GM23248 (cell line): ENCODE results near the gene FAM124B.

ENCODE experiments used
- EZH2 ChIP-seq: fragments of 200-600 bp; sonication (generic); IDR thresholded peaks from 2 replicates; pipeline ENCODE4 v1.6.1; 2018; ENCODE audit warnings: antibody characterized with exemption, mild to moderate bottlenecking; ENCODE audit not compliant: insufficient read depth, poor library complexity, severe bottlenecking
- EZH2phosphoT487 ChIP-seq: fragments of 200-600 bp; sonication (generic); IDR thresholded peaks from 2 replicates; pipeline ENCODE4 v1.6.1; 2018; ENCODE audit warnings: antibody characterized with exemption, moderate library complexity, mild to moderate bottlenecking, low read depth; ENCODE audit not compliant: insufficient read depth

DNA sequence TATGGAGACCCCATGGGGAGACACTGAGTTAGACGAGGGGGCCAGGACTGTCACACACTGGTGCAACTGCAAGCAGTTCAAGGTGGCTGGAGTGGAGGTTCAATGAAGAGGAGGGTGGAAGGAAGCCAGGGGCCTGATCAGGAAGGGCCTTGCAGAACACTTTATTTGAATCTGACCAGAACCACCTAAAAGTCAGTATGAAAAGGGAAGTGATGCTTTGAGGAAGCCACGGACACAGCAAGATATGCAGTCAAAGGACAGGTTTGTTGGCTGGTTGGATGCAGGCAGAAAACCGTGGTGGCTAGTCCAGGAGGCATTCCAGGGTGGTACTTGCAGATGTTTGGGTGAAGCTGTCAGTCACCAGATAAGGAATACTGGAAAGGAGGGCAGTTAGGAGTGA lies 3.5 kb upstream of the FAM124B start:
- TF ChIP-seq EZH2: no peak
- TF ChIP-seq EZH2phosphoT487: no peak
